ENCODE measurements around the gene SENP2. TPM values are rescaled to one million over a fixed set of nuclear protein-coding genes. Genes with fewer than 3 reads are reported as not detected.

The SENP2 gene
- total RNA-seq = 17.8 and 26.2 TPM in 2 replicates

DNA sequence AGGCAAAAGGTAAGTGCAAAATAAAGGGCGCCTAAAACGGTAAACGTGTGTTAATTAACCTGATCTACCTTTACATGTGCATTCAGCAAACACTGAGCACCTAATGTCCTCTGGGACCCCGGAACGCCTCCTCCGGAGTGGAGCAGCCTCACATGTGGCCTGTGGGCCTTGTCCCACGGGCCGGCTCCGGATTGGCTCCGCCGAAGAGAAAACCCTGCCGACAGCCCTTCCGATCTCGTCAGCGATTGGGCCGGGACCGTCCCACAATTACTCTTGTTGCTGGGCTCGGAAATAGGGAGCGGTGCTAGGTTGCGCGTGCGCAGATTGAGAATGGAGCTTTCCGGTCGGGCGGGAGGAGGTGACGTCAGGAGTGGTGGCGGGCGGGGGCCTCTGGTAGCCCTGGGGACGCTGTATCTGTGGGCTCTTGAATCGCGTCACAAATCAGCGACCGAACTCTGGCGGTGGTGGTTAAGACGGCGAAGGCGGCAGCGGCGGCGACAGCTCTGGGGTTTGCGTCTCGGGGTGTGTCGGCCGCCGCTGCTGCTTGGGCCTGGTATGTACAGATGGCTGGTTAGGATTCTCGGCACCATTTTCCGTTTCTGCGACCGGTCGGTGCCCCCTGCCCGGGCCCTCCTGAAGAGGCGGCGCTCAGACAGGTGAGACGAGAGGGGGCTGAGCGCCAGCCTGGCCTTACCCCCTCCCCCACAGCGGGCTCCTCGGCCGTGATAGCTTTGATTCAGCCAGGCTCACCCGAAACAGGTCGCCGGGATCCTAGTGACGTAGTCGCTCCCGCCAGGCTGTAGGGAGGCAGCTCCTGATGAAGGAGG is at the start of gene SENP2:
Gene SENP2, plus strand, starts transcription at position 437 of the 827 bp plus-strand sequence. Its CDS starts 119 bp downstream, at position 556.

DNA sequence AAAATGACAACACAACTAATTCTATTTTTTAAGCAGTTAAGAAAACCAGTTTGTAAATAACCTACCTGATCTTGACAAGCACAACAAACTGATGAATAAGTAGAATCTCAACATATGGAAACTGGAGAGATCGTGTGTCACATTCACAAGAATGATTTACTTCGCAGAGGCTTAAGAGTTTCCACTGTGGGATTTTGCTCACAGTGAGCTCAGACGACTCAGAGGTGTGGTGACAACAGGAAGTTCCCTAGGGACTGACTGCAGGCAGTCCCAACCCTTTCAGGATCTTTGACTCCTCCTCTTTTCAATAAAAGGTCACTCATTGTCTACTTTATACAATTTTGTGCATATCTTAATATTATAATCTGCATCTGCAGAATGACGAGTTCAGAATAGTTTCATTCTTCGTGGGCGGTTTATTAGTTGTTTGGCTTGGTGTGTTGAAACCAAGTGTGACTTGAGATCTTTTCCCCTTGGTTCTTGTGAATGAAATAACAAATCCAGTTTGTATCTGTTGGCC is 33.7 kb upstream of the SENP2 start, which contains the start of gene LIPH:
Gene LIPH, minus strand, starts transcription at position 231 of the 520 bp plus-strand sequence. Its CDS starts 117 bp downstream, at position 114.

Other genes with a start within 250 kb of the SENP2 start
- 19.0 and 21.9 TPM in 2 replicates for gene MAP3K13, start 223.2 kb upstream of the SENP2 start, total RNA-seq
- 24.0 and 31.1 TPM in 2 replicates for gene TMEM41A, start 87.3 kb upstream of the SENP2 start, total RNA-seq
- gene LIPH, start 33.7 kb upstream of the SENP2 start, total RNA-seq = 3.4 and 9.6 TPM in 2 replicates
- gene IGF2BP2, start 238.7 kb downstream of the SENP2 start, total RNA-seq = 39.8 and 63.1 TPM in 2 replicates